ENCODE results near the gene TRAIP.
"Not testable (repeated sequence)": the region's sequence is repeated elsewhere in the genome, so short reads cannot be mapped to it uniquely, and the experiment has no call there.

Gene TRAIP

DNA sequence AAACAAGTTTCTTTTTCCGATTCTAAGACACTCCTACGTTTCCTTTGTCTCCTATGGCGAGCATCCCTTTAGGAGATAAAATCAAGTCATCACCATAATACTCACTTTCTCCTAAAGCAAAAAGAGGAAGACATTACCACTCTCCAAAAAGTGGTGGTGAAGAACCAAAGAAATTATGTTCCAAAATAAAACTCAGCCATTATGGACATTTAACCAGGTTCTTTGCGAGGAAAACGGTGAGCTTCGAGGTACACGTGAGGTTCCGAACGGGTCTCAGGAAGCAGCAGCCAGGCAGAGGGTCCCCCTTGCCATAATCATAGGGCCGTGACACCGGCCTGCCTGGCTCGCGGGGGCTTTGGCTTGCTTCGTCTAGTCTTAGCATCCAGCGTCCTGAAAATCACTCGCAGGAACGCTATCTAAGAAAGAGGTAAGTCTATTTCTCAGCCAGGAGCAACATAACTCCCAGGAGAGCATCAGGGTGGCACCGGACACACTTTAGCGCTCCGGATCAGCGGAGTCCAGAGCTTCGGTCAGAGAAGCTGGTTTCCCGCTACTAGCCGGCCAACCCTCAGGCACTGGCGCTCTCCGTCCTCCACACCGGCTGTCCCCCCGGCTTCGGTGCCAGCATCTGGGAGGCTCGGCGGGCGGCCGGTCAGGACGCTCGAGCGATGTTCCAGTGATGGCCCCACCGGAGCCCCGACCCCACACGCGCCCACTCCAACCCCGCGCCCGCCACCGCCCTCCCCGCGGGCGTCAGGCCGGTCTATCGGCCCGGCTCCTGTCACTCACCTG lies 70.6 kb downstream of the TRAIP start (continued):
- TF ChIP-seq, protein P1, sequence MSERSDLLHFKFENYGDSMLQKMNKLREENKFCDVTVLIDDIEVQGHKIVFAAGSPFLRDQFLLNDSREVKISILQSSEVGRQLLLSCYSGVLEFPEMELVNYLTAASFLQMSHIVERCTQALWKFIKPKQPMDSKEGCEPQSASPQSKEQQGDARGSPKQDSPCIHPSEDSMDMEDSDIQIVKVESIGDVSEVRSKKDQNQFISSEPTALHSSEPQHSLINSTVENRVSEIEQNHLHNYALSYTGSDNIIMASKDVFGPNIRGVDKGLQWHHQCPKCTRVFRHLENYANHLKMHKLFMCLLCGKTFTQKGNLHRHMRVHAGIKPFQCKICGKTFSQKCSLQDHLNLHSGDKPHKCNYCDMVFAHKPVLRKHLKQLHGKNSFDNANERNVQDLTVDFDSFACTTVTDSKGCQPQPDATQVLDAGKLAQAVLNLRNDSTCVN (tag by site-specific recombination; optimal IDR thresholded peaks at IDR 0.05): peak; percentile 39
- TF ChIP-seq ZBTB17 (tag by site-specific recombination; IDR thresholded peaks at IDR 0.05) (peak; percentile 41), ZNF23 (tag by site-specific recombination; IDR thresholded peaks at IDR 0.05; ENCODE audit: borderline replicate concordance) (no peak), ZNF785 (tag by site-specific recombination; IDR thresholded peaks at IDR 0.05) (peak; percentile 39; the same call in 1 of the 2 replicates), GLIS2 (tag by site-specific recombination; IDR thresholded peaks at IDR 0.05) (peak; percentile 67), ZBTB8A (tag by site-specific recombination; IDR thresholded peaks at IDR 0.05) (peak; percentile 86), WT1 (tag by site-specific recombination; IDR thresholded peaks at IDR 0.05) (no peak), ZNF221 (tag by site-specific recombination; IDR thresholded peaks at IDR 0.05; ENCODE audit: borderline replicate concordance) (no peak), ZNF391 (tag by site-specific recombination; IDR thresholded peaks at IDR 0.05; ENCODE audit: borderline replicate concordance, low read depth) (no peak), EGR2 (tag by site-specific recombination; IDR thresholded peaks at IDR 0.05; ENCODE audit: low read depth) (peak; percentile 64; the same call in 1 of the 2 replicates), ZNF324 (tag by site-specific recombination; IDR thresholded peaks at IDR 0.05) (no peak), ZNF623 (tag by site-specific recombination; IDR thresholded peaks at IDR 0.05) (no peak), OVOL3 (tag by site-specific recombination; IDR thresholded peaks at IDR 0.05) (no peak), ZSCAN16 (tag by site-specific recombination; IDR thresholded peaks at IDR 0.05) (no peak), ZNF335 (tag by site-specific recombination; conservative IDR thresholded peaks at IDR 0.05) (0 out of 2 replicates have a peak, but pooled peaks have one; percentile 12), BCL11B (tag by site-specific recombination; IDR thresholded peaks at IDR 0.05; ENCODE audit: low read depth) (0 out of 2 replicates have a peak, but pooled peaks have one; percentile 45), ZNF600 (tag by site-specific recombination; IDR thresholded peaks at IDR 0.05) (peak; percentile 80)
- TF ChIP-seq, protein P2, sequence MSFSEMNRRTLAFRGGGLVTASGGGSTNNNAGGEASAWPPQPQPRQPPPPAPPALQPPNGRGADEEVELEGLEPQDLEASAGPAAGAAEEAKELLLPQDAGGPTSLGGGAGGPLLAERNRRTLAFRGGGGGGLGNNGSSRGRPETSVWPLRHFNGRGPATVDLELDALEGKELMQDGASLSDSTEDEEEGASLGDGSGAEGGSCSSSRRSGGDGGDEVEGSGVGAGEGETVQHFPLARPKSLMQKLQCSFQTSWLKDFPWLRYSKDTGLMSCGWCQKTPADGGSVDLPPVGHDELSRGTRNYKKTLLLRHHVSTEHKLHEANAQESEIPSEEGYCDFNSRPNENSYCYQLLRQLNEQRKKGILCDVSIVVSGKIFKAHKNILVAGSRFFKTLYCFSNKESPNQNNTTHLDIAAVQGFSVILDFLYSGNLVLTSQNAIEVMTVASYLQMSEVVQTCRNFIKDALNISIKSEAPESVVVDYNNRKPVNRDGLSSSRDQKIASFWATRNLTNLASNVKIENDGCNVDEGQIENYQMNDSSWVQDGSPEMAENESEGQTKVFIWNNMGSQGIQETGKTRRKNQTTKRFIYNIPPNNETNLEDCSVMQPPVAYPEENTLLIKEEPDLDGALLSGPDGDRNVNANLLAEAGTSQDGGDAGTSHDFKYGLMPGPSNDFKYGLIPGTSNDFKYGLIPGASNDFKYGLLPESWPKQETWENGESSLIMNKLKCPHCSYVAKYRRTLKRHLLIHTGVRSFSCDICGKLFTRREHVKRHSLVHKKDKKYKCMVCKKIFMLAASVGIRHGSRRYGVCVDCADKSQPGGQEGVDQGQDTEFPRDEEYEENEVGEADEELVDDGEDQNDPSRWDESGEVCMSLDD (tag by site-specific recombination; IDR thresholded peaks at IDR 0.05): no peak
- TF ChIP-seq, protein P3, sequence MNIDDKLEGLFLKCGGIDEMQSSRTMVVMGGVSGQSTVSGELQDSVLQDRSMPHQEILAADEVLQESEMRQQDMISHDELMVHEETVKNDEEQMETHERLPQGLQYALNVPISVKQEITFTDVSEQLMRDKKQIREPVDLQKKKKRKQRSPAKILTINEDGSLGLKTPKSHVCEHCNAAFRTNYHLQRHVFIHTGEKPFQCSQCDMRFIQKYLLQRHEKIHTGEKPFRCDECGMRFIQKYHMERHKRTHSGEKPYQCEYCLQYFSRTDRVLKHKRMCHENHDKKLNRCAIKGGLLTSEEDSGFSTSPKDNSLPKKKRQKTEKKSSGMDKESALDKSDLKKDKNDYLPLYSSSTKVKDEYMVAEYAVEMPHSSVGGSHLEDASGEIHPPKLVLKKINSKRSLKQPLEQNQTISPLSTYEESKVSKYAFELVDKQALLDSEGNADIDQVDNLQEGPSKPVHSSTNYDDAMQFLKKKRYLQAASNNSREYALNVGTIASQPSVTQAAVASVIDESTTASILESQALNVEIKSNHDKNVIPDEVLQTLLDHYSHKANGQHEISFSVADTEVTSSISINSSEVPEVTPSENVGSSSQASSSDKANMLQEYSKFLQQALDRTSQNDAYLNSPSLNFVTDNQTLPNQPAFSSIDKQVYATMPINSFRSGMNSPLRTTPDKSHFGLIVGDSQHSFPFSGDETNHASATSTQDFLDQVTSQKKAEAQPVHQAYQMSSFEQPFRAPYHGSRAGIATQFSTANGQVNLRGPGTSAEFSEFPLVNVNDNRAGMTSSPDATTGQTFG (tag by site-specific recombination; IDR thresholded peaks at IDR 0.05; ENCODE audit: borderline replicate concordance): no peak
- TF ChIP-seq, protein P4, sequence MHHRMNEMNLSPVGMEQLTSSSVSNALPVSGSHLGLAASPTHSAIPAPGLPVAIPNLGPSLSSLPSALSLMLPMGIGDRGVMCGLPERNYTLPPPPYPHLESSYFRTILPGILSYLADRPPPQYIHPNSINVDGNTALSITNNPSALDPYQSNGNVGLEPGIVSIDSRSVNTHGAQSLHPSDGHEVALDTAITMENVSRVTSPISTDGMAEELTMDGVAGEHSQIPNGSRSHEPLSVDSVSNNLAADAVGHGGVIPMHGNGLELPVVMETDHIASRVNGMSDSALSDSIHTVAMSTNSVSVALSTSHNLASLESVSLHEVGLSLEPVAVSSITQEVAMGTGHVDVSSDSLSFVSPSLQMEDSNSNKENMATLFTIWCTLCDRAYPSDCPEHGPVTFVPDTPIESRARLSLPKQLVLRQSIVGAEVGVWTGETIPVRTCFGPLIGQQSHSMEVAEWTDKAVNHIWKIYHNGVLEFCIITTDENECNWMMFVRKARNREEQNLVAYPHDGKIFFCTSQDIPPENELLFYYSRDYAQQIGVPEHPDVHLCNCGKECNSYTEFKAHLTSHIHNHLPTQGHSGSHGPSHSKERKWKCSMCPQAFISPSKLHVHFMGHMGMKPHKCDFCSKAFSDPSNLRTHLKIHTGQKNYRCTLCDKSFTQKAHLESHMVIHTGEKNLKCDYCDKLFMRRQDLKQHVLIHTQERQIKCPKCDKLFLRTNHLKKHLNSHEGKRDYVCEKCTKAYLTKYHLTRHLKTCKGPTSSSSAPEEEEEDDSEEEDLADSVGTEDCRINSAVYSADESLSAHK (tag by site-specific recombination; IDR thresholded peaks at IDR 0.05): no peak

DNA sequence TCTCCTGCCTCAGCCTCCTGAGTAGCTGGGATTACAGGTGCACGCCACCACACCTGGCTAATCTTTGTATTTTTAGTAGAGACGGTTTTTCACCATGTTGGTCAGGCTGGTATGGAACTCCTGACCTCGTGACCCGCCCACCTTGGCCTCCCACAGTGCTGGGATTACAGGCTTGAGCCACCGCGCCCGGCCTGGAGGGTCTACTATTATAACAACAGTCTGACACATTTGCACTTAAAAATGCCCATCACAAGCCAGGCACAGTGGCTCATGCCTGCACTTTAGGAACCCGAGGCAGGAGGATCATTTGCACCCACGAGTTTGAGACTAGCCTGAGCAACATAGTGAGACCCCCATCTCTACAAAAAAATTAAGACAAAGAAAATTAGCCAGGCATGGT lies 74.1 kb downstream of the TRAIP start:
- H3K27ac ChIP-seq (ENCODE audit: extremely low read depth, low read depth, low read length); H3K4me3 ChIP-seq (ENCODE audit: low read depth, low read length); POLR2A ChIA-PET; H3K4me1 ChIP-seq (ENCODE audit: control insufficient read depth, insufficient read depth, low read length); H3K9me3 ChIP-seq (ENCODE audit: control insufficient read depth, insufficient read depth, low read depth, low read length); CTCF ChIA-PET: not testable (repeated sequence)
- H3K36me3 ChIP-seq (ENCODE audit: control insufficient read depth in 2 of 2, insufficient read depth in 1 of 2, low read length in 2 of 2): peaks cover 0 to 44% of the 10 kb centered on the region in 2 experiments; a peak in 2 of 3 replicates
